Activated CD8-positive, alpha-beta memory T cell treated with anti-CD3 and anti-CD28 coated beads, Interleukin-2, amount 50 U/mL, for 48 hours (primary cell): Measurements from ENCODE around the gene GLRX.
A peak's percentile ranks its signal among the peaks of the same experiment; 100 is the strongest.

Experiments
- DNase-seq: peaks from one replicate; pipeline ENCODE4 v3.0.0-alpha.2; 2020

The GLRX gene

DNA sequence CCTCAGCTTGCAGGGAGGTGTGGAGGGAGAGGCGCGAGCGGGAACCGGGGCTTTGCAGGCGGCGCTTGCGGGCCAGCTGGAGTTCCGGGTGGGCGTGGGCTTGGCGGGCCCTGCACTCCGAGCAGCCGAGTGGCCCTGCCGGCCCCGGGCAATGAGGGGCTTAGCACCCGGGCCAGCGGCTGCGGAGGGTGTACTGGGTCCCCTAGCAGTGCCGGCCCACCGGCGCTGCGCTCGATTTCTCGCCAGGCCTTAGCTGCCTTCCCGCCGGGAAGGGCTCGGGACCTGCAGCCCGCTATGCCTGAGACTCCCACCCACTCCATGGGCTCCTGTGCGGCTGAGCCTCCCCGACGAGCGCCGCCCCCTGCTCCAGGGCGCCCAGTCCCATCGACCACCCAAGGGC, 28.6 kb upstream of the GLRX start:
- peak; percentile 44 for DNase-seq

- DNase-seq, result peak; percentile 43
These were observed 27.9 kb upstream of the GLRX start for GRCh38 chr5:95850391-95850894.

- DNase-seq, result no peak
These were observed 26.2 kb upstream of the GLRX start for GRCh38 chr5:95848701-95849100.

DNA sequence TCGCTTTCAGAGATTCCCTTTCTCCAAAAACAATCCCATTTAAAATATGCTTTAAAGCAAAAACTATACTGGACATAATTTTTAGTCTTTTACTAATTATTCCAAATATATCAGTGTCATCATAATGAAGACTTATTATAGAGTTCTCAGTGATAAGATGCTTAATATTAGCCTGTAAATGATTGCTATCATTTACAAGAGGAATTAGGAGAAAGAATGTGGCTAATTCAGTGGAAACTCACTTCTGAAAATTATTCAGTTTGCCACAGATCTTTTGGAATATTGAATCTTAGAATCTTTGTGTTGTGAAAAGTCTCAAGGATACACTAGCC, 24.7 kb upstream of the GLRX start:
- no peak for DNase-seq

- peak; percentile 69 for DNase-seq
These were observed 24.2 kb upstream of the GLRX start for GRCh38 chr5:95846554-95847260.

GRCh38 chr5:95845391-95845790, 22.9 kb upstream of the GLRX start:
- DNase-seq, result peak; percentile 12

- peak; percentile 7 for DNase-seq
These were observed 21.3 kb upstream of the GLRX start for GRCh38 chr5:95843733-95844223.

- DNase-seq, result peak; percentile 78
These were observed 20.5 kb upstream of the GLRX start for GRCh38 chr5:95842854-95843544.

GRCh38 chr5:95841914-95842812, 19.6 kb upstream of the GLRX start:
- DNase-seq, result peak; percentile 35

GRCh38 chr5:95840956-95841705, 18.6 kb upstream of the GLRX start:
- DNase-seq, result peak; percentile 13

GRCh38 chr5:95839658-95840057, 17.1 kb upstream of the GLRX start:
- DNase-seq, result no peak

DNA sequence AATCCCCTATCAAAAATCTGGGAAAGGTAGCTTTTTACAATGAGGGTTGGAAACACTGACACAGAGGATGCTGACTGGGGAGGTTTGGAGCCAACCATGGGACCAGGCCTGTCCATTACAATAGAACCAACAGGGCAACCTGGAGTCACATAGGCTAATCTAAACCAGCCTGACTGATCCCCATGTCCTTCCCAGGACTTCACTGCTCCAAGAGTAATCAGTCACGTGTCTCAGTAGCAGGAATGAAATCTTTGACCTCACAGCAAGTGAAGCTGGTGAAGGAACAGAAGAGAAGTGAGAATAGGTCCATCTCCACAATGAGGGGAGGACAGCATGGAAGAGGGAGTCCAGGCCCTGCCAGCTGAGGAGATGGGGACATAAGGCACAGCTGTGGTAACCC, 16.0 kb upstream of the GLRX start:
- DNase-seq, result peak; percentile 43

GRCh38 chr5:95838001-95838520, 15.5 kb upstream of the GLRX start:
- peak; percentile 46 for DNase-seq

DNA sequence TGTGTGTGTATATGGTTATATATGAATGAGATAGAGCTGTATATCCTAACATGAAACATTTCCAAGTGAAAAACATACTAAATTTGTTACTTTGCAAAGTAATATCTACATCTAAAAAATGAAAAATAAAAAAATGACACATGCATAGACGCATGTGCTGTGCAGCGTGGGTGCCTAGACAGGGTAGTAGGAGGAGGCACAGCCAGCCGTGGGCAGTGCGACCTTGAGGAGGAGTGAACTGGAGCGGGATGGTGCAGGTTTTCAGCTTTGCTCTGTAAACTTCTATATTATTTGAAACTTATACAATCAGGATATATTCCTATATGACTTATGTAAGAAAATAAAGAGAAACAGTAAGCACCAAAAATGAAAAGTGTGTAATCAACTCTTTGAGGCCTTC, 15.0 kb upstream of the GLRX start:
- peak; percentile 44 for DNase-seq

DNA sequence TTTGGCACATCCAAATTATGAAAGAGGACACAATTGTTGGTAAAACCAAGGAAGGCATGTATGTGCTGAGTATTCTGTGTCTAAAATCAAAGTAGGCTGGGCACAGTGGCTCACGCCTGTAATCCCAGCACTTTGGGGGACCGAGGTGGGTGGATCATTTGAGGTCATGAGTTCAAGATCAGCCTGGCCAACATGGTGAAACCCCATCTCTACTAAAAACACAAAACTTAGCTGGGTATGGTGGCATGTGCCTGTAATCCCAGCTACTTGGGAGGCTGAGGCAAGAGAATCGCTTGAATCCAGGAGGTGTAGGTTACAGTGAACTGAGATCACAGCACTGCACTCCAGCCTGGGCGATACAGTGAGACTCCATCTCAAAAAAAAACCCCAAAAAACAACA, 14.4 kb upstream of the GLRX start:
- peak; percentile 42 for DNase-seq

- peak; percentile 2 for DNase-seq
These were observed 14.0 kb upstream of the GLRX start for GRCh38 chr5:95836544-95836943.

DNA sequence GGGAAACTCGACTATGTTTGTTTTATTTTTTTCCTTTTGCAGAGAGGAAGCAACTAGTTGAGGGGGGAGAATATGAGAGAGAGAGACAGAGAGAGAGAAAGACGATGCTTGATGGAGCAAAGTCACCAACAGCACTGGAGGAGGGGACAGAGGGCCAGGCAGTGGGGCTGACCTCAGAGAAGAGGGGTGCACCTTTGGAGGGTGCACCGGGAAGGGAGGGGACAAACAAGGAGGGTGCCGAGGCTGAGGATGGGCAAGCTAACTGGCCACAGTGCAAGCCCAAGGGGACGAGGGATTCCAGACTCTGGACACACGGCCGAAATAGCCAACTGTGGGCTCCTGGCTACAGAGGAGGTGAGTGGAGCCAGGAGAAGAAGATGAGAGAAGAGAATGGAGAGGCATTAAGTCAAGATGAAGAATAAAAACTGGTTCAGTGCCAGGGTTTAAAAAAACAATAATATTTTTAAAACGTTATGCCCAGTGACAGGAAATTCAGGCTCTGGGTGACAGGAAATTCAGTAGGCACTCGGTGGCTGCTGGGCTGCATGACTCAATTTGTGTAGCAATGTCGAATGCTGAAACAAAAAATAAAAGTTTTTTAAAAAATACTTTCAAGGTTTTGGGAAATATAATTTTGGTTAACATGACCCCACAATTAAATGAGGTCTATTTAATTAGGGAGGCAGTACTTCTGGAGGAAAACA, 13.3 kb upstream of the GLRX start:
- peak; percentile 58 for DNase-seq

DNA sequence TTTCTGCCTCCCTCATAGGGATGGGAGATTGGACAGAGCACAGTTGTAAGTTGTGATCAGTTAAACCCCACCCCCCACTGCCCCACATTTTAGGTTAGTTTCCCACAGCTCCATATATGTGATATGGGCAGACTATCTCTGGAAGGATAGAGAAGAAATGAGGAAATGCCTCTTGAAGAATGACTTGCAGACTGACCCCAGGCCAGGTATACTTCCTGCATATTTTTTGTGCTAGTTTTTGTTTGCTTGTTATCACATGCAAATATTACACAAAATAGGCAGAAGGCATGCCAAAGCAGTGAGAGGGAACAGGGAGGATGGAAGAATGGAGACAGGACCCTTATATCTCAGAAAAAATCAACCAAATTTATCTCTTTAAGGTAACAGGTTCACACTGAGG, 10.1 kb upstream of the GLRX start:
- DNase-seq, result peak; percentile 26

GRCh38 chr5:95830226-95830625, 7.7 kb upstream of the GLRX start:
- no peak for DNase-seq

DNA sequence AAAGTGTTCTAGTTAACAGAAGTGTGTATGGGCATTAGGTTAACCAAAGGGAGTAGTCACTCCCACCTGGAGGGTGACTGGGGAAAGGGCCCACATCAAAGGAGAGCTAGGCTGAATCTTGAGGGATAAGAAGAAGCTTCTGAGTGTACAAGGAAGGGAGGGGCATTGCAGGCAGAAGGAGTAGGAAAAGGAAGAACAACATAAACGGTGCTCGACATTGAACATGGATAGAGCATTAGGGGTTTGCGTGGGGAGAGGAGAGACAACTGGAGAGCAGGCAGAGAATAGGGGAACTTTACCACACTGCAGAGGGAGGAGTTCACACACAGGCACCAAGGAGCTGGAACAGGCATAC, 5.3 kb upstream of the GLRX start:
- DNase-seq, result peak; percentile 25
